ENCODE data around the gene RAB40C.

DNA sequence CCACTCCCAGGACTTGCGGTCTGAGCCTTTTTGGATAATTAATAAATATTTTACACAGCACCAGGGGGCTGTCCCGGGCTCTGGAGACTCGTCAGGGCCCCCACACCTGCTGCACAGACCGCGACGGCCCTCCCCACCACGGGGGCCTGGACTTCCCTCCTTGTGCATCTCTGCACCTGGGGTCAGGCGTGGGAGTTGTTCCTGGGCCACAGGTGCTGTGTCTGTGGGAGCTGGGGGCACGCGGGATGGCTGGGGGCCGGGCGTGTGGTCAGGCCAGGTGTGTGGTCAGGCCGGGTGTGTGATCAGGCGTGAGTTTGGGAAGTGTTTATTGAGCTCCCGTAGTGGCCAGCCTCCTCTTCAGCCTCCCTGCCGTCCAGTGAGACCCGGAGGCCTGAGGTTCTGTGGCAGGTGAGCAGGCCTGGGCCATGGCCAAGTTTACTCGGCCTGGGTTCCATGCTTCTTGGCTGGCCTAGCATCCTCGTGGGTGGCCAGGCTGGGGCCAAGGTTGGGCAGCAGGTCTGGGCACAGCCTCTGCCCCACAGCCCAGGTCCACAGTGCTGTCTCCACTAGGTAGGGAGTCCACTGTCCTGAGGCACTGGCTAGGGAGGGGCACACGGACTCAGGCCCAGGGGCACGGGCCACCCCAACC lies 88.5 kb downstream of the RAB40C start:
- TF ChIP-seq, protein P1, sequence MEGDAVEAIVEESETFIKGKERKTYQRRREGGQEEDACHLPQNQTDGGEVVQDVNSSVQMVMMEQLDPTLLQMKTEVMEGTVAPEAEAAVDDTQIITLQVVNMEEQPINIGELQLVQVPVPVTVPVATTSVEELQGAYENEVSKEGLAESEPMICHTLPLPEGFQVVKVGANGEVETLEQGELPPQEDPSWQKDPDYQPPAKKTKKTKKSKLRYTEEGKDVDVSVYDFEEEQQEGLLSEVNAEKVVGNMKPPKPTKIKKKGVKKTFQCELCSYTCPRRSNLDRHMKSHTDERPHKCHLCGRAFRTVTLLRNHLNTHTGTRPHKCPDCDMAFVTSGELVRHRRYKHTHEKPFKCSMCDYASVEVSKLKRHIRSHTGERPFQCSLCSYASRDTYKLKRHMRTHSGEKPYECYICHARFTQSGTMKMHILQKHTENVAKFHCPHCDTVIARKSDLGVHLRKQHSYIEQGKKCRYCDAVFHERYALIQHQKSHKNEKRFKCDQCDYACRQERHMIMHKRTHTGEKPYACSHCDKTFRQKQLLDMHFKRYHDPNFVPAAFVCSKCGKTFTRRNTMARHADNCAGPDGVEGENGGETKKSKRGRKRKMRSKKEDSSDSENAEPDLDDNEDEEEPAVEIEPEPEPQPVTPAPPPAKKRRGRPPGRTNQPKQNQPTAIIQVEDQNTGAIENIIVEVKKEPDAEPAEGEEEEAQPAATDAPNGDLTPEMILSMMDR (IDR thresholded peaks at IDR 0.05), result no peak
- TF ChIP-seq ATF1 (CRISPR knock-in tag; IDR thresholded peaks at IDR 0.05) (no peak), AFF4 (CRISPR knock-in tag; IDR thresholded peaks at IDR 0.05; ENCODE audit: borderline replicate concordance) (no peak), CREM (CRISPR knock-in tag; IDR thresholded peaks at IDR 0.05) (no peak), ZNF317 (CRISPR knock-in tag; IDR thresholded peaks at IDR 0.05; ENCODE audit: borderline replicate concordance, low read depth) (no peak)
- TF ChIP-seq, protein P2, sequence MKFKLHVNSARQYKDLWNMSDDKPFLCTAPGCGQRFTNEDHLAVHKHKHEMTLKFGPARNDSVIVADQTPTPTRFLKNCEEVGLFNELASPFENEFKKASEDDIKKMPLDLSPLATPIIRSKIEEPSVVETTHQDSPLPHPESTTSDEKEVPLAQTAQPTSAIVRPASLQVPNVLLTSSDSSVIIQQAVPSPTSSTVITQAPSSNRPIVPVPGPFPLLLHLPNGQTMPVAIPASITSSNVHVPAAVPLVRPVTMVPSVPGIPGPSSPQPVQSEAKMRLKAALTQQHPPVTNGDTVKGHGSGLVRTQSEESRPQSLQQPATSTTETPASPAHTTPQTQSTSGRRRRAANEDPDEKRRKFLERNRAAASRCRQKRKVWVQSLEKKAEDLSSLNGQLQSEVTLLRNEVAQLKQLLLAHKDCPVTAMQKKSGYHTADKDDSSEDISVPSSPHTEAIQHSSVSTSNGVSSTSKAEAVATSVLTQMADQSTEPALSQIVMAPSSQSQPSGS (CRISPR knock-in tag; IDR thresholded peaks at IDR 0.05; ENCODE audit: borderline replicate concordance, low read depth), result no peak

All from WTC11 (cell line).